ENCODE measurements around the gene IFNL3. TPM values are rescaled to one million over a fixed set of nuclear protein-coding genes. Genes with fewer than 3 reads are reported as not detected.

IFNL3 gene
- total and polyA plus RNA-seq, 9 of the 15 experiments (the other 6 are each of a cell fraction or from before 2014, with no cell fraction given), result not detected

DNA sequence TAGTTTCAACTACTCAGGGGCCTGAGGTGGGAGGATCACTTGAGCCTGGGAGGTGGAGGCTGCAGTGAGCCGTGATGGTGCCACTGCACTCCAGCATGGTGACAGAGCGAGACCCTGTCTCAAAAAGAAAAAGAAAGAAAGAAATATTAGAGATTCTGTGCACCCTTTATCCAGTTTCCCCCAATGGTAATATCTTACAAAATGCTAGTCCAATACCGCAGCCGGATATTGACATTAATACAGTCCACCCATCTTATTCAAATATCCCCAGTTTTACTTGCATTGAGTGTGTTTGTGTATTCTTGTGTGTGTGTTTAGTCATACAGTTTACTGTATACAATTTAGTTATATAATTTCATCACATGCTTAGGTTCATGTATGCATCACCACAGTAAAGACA is 12.4 kb upstream of the IFNL3 start (continued):
- TF ChIP-seq, protein P1, sequence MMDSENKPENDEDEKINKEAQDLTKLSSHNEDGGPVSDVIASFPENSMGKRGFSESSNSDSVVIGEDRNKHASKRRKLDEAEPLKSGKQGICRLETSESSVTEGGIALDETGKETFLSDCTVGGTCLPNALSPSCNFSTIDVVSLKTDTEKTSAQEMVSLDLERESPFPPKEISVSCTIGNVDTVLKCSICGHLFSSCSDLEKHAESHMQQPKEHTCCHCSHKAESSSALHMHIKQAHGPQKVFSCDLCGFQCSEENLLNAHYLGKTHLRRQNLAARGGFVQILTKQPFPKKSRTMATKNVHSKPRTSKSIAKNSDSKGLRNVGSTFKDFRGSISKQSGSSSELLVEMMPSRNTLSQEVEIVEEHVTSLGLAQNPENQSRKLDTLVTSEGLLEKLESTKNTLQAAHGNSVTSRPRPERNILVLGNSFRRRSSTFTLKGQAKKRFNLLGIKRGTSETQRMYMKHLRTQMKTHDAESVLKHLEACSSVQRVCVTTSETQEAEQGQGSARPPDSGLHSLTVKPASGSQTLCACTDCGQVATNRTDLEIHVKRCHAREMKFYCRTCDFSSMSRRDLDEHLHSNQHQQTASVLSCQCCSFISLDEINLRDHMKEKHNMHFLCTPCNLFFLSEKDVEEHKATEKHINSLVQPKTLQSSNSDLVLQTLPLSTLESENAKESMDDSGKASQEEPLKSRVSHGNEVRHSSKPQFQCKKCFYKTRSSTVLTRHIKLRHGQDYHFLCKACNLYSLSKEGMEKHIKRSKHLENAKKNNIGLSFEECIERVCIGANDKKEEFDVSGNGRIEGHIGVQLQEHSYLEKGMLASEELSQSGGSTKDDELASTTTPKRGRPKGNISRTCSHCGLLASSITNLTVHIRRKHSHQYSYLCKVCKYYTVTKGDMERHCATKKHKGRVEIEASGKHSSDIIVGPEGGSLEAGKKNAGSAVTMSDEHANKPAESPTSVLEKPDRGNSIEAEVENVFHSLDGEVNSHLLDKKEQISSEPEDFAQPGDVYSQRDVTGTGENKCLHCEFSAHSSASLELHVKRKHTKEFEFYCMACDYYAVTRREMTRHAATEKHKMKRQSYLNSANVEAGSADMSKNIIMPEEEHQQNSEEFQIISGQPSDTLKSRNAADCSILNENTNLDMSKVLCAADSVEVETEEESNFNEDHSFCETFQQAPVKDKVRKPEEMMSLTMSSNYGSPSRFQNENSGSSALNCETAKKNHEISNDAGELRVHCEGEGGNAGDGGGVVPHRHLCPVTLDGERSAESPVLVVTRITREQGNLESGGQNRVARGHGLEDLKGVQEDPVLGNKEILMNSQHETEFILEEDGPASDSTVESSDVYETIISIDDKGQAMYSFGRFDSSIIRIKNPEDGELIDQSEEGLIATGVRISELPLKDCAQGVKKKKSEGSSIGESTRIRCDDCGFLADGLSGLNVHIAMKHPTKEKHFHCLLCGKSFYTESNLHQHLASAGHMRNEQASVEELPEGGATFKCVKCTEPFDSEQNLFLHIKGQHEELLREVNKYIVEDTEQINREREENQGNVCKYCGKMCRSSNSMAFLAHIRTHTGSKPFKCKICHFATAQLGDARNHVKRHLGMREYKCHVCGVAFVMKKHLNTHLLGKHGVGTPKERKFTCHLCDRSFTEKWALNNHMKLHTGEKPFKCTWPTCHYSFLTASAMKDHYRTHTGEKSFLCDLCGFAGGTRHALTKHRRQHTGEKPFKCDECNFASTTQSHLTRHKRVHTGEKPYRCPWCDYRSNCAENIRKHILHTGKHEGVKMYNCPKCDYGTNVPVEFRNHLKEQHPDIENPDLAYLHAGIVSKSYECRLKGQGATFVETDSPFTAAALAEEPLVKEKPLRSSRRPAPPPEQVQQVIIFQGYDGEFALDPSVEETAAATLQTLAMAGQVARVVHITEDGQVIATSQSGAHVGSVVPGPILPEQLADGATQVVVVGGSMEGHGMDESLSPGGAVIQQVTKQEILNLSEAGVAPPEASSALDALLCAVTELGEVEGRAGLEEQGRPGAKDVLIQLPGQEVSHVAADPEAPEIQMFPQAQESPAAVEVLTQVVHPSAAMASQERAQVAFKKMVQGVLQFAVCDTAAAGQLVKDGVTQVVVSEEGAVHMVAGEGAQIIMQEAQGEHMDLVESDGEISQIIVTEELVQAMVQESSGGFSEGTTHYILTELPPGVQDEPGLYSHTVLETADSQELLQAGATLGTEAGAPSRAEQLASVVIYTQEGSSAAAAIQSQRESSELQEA (IDR thresholded peaks at IDR 0.05; ENCODE audit: low read depth), result no peak
- TF ChIP-seq ZNF140 (CRISPR knock-in tag; IDR thresholded peaks at IDR 0.05) (no peak), SMAD4 (CRISPR knock-in tag; conservative IDR thresholded peaks at IDR 0.05) (no peak), CC2D1A (IDR thresholded peaks at IDR 0.05) (no peak), RBM25 (IDR thresholded peaks at IDR 0.05; ENCODE audit: low read depth, low read length, severe bottlenecking) (no peak), CBX8 (IDR thresholded peaks at IDR 0.05; ENCODE audit: borderline replicate concordance, extremely low read depth, low read depth, low read length, poor library complexity, severe bottlenecking) (no peak), HNRNPLL (IDR thresholded peaks at IDR 0.05; ENCODE audit: low read depth, low read length, poor library complexity, severe bottlenecking) (no peak), SRSF7 (optimal IDR thresholded peaks at IDR 0.05; ENCODE audit: low read depth, low read length) (no peak)
- TF ChIP-seq, protein P2, sequence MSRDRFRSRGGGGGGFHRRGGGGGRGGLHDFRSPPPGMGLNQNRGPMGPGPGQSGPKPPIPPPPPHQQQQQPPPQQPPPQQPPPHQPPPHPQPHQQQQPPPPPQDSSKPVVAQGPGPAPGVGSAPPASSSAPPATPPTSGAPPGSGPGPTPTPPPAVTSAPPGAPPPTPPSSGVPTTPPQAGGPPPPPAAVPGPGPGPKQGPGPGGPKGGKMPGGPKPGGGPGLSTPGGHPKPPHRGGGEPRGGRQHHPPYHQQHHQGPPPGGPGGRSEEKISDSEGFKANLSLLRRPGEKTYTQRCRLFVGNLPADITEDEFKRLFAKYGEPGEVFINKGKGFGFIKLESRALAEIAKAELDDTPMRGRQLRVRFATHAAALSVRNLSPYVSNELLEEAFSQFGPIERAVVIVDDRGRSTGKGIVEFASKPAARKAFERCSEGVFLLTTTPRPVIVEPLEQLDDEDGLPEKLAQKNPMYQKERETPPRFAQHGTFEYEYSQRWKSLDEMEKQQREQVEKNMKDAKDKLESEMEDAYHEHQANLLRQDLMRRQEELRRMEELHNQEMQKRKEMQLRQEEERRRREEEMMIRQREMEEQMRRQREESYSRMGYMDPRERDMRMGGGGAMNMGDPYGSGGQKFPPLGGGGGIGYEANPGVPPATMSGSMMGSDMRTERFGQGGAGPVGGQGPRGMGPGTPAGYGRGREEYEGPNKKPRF (IDR thresholded peaks at IDR 0.05; ENCODE audit: low read depth, low read length), result no peak
- TF ChIP-seq, protein P3, sequence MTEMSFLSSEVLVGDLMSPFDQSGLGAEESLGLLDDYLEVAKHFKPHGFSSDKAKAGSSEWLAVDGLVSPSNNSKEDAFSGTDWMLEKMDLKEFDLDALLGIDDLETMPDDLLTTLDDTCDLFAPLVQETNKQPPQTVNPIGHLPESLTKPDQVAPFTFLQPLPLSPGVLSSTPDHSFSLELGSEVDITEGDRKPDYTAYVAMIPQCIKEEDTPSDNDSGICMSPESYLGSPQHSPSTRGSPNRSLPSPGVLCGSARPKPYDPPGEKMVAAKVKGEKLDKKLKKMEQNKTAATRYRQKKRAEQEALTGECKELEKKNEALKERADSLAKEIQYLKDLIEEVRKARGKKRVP (CRISPR knock-in tag; IDR thresholded peaks at IDR 0.05), result no peak
